ENCODE data around the gene FIGNL2.

Gene FIGNL2

DNA sequence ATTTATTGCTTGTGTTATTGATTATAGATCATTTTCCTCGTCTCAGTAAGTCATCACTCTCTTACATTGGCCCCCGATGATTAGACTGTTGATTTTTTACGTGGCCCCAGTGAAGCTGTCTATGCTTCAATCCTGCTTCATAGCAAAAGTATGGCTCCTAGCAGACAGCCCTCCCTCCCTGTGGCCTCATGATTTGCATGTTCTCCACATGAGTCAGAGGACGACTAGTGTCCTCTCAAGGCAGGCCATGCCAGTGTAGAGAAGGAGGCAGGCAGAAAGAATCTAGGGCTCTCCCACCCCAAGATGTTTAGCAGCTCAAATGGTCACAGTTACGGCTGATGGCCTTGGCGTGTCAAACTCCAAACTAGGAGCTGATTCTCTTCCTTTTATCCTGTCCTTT is 59.6 kb downstream of the FIGNL2 start:
- TF ChIP-seq, protein P1, sequence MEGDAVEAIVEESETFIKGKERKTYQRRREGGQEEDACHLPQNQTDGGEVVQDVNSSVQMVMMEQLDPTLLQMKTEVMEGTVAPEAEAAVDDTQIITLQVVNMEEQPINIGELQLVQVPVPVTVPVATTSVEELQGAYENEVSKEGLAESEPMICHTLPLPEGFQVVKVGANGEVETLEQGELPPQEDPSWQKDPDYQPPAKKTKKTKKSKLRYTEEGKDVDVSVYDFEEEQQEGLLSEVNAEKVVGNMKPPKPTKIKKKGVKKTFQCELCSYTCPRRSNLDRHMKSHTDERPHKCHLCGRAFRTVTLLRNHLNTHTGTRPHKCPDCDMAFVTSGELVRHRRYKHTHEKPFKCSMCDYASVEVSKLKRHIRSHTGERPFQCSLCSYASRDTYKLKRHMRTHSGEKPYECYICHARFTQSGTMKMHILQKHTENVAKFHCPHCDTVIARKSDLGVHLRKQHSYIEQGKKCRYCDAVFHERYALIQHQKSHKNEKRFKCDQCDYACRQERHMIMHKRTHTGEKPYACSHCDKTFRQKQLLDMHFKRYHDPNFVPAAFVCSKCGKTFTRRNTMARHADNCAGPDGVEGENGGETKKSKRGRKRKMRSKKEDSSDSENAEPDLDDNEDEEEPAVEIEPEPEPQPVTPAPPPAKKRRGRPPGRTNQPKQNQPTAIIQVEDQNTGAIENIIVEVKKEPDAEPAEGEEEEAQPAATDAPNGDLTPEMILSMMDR (IDR thresholded peaks at IDR 0.05; ENCODE audit: extremely low read depth, missing control alignments): no peak
- DNase-seq (ENCODE audit: low spot score): no peak

DNA sequence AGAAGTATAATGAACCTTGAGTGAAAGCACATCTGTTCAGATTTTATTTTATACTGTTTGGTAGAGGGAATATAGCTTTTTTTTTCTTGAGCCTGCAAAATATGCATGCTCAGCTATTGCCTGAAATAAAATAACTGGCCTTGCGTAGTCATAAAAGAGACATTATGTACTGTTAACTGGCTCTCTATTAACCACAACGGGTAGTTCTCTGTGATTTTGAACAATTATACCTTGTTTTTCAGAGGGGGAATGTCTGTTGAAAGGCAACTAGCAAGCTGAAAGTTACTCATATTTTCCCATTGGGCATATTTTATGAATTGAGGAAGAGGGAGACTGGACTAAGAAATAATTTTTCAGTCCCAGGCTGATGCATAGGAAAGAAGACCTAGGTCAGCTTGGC is 62.6 kb downstream of the FIGNL2 start:
- TF ChIP-seq, protein P1 (IDR thresholded peaks at IDR 0.05; ENCODE audit: extremely low read depth, missing control alignments): no peak
- no peak for DNase-seq (ENCODE audit: low spot score)

DNA sequence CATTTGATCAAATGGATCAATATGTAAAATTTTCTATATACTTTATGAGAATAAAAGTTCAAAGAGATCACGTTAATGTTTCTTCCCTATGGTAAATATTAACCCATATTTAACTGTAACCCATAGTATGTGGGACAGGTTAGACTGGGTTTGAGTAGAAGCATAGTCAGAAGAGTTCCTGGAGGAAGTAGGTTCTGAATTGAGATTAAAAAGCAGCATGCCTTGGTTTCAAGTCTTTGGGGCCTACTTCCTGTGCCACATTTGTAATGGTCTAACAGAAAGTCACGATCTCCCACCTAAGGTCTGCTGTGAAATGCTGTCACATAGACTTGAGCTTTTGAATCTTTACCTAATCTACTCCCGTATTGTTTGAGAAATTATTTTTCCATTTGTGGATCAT is 63.8 kb downstream of the FIGNL2 start:
- no peak for DNase-seq (ENCODE audit: low spot score)
- TF ChIP-seq, protein P1 (IDR thresholded peaks at IDR 0.05; ENCODE audit: extremely low read depth, missing control alignments): no peak

DNA sequence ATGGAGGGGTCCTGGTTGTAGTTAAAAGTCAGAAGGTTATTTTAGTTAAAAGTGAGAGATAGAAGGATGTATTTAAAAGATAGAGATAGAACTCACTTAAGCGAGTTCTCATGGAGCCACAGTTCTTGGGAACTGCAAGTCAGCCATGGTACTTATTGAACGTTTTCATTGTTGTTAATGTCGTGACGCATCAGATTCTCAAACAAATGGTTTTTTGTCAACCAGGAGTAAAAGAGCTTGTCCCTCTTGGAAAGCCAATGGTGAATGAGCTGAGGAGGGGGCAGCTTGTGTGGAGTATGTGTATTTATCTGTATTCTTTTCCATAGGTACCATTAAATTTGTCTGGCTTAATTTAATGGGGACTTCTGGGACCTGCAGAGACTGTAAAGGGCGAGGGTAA is 68.6 kb downstream of the FIGNL2 start:
- TF ChIP-seq, protein P1 (IDR thresholded peaks at IDR 0.05; ENCODE audit: extremely low read depth, missing control alignments): no peak

DNA sequence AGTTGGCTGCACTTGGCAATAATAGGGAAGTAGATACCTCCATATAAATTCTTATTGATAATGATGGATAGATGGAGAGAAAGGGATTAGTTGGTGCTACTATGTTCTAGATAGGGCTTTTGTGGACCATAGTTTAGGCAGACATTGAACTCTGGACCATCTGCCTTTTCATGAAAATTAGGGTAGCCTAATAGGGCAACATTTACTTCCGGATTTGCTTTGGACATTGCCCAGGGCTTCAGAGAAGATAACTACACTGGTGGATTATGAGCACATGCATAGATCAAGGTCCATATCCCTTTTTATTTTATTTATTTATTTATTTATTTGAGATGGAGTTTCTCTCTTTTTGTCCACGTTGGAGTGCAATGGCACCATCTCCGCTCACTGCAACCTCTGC is 70.5 kb downstream of the FIGNL2 start:
- TF ChIP-seq, protein P1 (IDR thresholded peaks at IDR 0.05; ENCODE audit: extremely low read depth, missing control alignments): no peak
- no peak for DNase-seq (ENCODE audit: low spot score)

More for the DNA sequence above, 68.6 kb downstream of the FIGNL2 start:
- DNase-seq (ENCODE audit: low spot score): no peak

DNA sequence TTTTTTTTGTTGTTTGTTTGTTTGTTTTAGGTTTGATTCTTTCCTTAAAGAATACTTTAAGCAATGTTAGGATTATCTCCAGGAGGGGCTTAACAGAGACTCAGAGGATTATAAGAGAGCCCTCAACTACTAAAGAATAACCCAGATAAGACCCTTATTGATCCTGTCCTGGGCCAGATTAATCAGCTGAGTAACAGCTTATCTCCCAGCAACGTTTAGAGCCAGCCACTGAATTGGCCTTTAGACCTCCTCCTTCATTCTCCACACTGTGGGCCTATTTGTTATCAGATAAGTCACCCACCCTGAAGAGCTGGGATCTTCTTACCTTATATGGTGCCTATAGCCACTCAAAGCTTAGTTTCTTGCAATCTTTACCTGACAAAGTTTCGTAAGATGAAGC is 71.1 kb downstream of the FIGNL2 start:
- TF ChIP-seq, protein P1 (IDR thresholded peaks at IDR 0.05; ENCODE audit: extremely low read depth, missing control alignments): no peak
- no peak for DNase-seq (ENCODE audit: low spot score)

DNA sequence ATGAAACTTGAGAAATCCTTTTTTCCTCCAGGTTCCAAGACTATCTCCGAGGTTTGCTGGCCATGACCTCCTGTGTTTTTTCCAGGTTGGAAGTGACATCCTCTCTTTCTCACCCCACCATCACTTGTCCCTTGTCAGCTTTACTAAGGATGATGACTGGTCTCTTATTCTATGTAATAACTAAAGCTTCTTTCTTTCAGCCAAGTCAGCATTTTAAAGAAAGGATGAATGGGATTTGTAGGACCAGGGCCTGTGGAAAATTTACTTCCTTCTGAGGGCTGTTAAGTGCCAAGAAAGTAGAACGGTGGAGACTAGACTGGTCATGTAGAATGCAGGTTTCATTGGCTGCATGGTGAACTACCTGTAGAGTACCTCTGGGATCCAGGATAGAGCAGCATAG is 73.6 kb downstream of the FIGNL2 start:
- DNase-seq (ENCODE audit: low spot score): no peak
- TF ChIP-seq, protein P1 (IDR thresholded peaks at IDR 0.05; ENCODE audit: extremely low read depth, missing control alignments): no peak

All from GM20000 (cell line).